HEK293T (cell line): ENCODE results near the gene ZMIZ1.

Source experiments
- ARNT ChIP-seq: fragments of 450-650 bp; IDR thresholded peaks from 2 replicates; pipeline ENCODE4 v1.6.1; 2017; ENCODE audit warnings: mild to moderate bottlenecking
- BHLHE40 ChIP-seq: fragments of 450-650 bp; IDR thresholded peaks from 2 replicates; pipeline ENCODE4 v1.6.1; 2016; ENCODE audit warnings: mild to moderate bottlenecking, moderate library complexity, borderline replicate concordance
- ELF4 ChIP-seq: fragments of 450-650 bp; IDR thresholded peaks from 2 replicates; pipeline ENCODE4 v1.6.1; 2017; ENCODE audit warnings: antibody characterized with exemption
- FOXA1 ChIP-seq: fragments of 450-650 bp; IDR thresholded peaks from 2 replicates; pipeline ENCODE4 v1.6.1; 2016; ENCODE audit warnings: mild to moderate bottlenecking
- L3MBTL2 ChIP-seq: fragments of 450-650 bp; conservative IDR thresholded peaks from 2 replicates; pipeline ENCODE4 v1.6.1; 2016; ENCODE audit warnings: mild to moderate bottlenecking
- SUZ12 ChIP-seq: fragments of 450-650 bp; IDR thresholded peaks from 2 replicates; pipeline ENCODE4 v1.6.1; 2016; ENCODE audit warnings: mild to moderate bottlenecking
- ZNF384 ChIP-seq: fragments of 450-650 bp; IDR thresholded peaks from 2 replicates; pipeline ENCODE4 v1.6.1; 2016

DNA sequence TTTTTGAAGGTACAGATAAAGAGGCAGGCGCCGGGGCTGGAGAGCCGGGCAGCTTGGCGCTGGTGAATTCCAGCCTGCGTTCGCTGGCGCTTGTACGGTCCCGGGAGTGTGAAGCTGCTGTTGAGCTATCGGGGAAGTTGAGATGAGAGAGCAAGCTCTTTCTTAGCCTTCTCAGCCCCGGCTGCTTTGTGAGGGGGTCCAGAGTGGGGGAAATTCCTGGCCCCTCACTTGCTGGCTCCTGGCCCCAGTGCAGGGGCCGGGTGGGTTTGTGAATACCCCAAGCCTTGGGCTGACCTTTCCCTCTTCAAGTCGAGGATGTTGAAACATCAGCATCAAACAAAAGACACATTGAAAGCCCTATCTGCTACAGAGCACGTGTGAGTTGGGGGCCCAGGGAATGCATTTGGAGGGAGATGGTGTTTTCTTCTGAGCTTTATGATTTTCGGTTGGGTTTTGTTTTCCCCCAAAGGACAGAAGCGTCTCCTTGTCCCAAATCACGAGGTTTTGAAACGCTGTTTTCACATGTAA, 2.7 kb downstream of the ZMIZ1 start:
- no peak for TF ChIP-seq L3MBTL2
- TF ChIP-seq ZNF384: no peak
- TF ChIP-seq FOXA1: no peak
- no peak for TF ChIP-seq ARNT
- no peak for TF ChIP-seq SUZ12
- no peak for TF ChIP-seq BHLHE40
- TF ChIP-seq ELF4: no peak
